ENCODE results near the gene NDST3.

Gene NDST3

GRCh38 chr4:118034053-118034785 lies at the start of gene NDST3:
NDST3 (plus strand) TSS chr4:118034486; CDS start chr4:118053911, 19,425 bp downstream.
- no peak for DNase-seq (ENCODE audit: low read depth in 2 of 2)

GRCh38 chr4:117986321-117986720 lies 48.0 kb upstream of the NDST3 start:
- DNase-seq (ENCODE audit: low read depth in 2 of 2) = no peak

- no peak for DNase-seq (ENCODE audit: low read depth in 2 of 2)
Measured at GRCh38 chr4:117987464-117987863, 46.8 kb upstream of the NDST3 start.

- DNase-seq (ENCODE audit: low read depth in 2 of 2) = no peak
Measured at GRCh38 chr4:117996891-117997290, 37.4 kb upstream of the NDST3 start.

- DNase-seq (ENCODE audit: low read depth in 2 of 2) = no peak
Measured at GRCh38 chr4:118004088-118004487, 30.2 kb upstream of the NDST3 start.

- no peak for DNase-seq (ENCODE audit: low read depth in 2 of 2)
Measured at GRCh38 chr4:118005883-118006282, 28.4 kb upstream of the NDST3 start.

- no peak for DNase-seq (ENCODE audit: low read depth in 2 of 2)
Measured at GRCh38 chr4:118012142-118012541, 22.1 kb upstream of the NDST3 start.

- no peak for DNase-seq (ENCODE audit: low read depth in 2 of 2)
Measured at GRCh38 chr4:118014831-118015230, 19.5 kb upstream of the NDST3 start.

- DNase-seq (ENCODE audit: low read depth in 2 of 2) = no peak
Measured at GRCh38 chr4:118018381-118019145, 15.7 kb upstream of the NDST3 start.

GRCh38 chr4:118026806-118027205 lies 7.5 kb upstream of the NDST3 start:
- DNase-seq (ENCODE audit: low read depth in 2 of 2) = no peak

GRCh38 chr4:118029224-118029623 lies 5.1 kb upstream of the NDST3 start:
- DNase-seq (ENCODE audit: low read depth in 2 of 2) = no peak

GRCh38 chr4:118032691-118033090 lies 1.6 kb upstream of the NDST3 start:
- no peak for DNase-seq (ENCODE audit: low read depth in 2 of 2)

- DNase-seq (ENCODE audit: low read depth in 2 of 2) = no peak
Measured at GRCh38 chr4:118033148-118034052, 886 bp upstream of the NDST3 start.

- no peak for DNase-seq (ENCODE audit: low read depth in 2 of 2)
Measured at GRCh38 chr4:118035309-118035708, 1.0 kb downstream of the NDST3 start.

- no peak for DNase-seq (ENCODE audit: low read depth in 2 of 2)
Measured at GRCh38 chr4:118036336-118036735, 2.0 kb downstream of the NDST3 start.

GRCh38 chr4:118037955-118038354 lies 3.7 kb downstream of the NDST3 start:
- DNase-seq (ENCODE audit: low read depth in 2 of 2) = no peak

GRCh38 chr4:118046323-118046722 lies 12.0 kb downstream of the NDST3 start:
- no peak for DNase-seq (ENCODE audit: low read depth in 2 of 2)

GRCh38 chr4:118047043-118047442 lies 12.8 kb downstream of the NDST3 start:
- DNase-seq (ENCODE audit: low read depth in 2 of 2) = no peak

- no peak for DNase-seq (ENCODE audit: low read depth in 2 of 2)
Measured at GRCh38 chr4:118058955-118059354, 24.7 kb downstream of the NDST3 start.

- DNase-seq (ENCODE audit: low read depth in 2 of 2) = no peak
Measured at GRCh38 chr4:118059397-118059796, 25.1 kb downstream of the NDST3 start.

GRCh38 chr4:118076958-118077766 lies 42.9 kb downstream of the NDST3 start:
- no peak for DNase-seq (ENCODE audit: low read depth in 2 of 2)

All from stimulated activated CD8-positive, alpha-beta memory T cell treated with anti-CD3 and anti-CD28 coated beads, Interleukin-7, amount 100 ng/mL, for 1 hour (primary cell).